HepG2 (cell line): ENCODE measurements around the gene AUP1.

Source experiments
- EED ChIP-seq: sonication (generic); formaldehyde crosslinking; IDR thresholded peaks from 2 replicates; pipeline ENCODE4 v1.5.0; 2020; ENCODE audit warnings: mild to moderate bottlenecking, missing genetic modification reagents
- HDAC1 ChIP-seq: sonication (generic); formaldehyde crosslinking; IDR thresholded peaks from 2 replicates; pipeline ENCODE4 v1.5.1; 2020; ENCODE audit warnings: mild to moderate bottlenecking, missing genetic modification reagents
- NR2C2 ChIP-seq: sonication (generic); formaldehyde crosslinking; IDR thresholded peaks from 2 replicates; pipeline ENCODE4 v1.4.0; 2020; ENCODE audit warnings: missing genetic modification reagents, mild to moderate bottlenecking, moderate library complexity, borderline replicate concordance
- POLR2A ChIP-seq, 2 experiments: IDR thresholded peaks; 2 replicates each; pipeline ENCODE4 v1.6.1; 2011; ENCODE audit warnings: low read depth in 2 of 2, low read length in 2 of 2, mild to moderate bottlenecking in 1 of 2, moderate library complexity in 1 of 2; ENCODE audit not compliant: insufficient read depth in 1 of 2
- POLR2AphosphoS5 ChIP-seq: IDR thresholded peaks from 2 replicates; pipeline ENCODE4 v1.6.1; 2012; ENCODE audit warnings: low read depth, low read length
- PRDM15 ChIP-seq: sonication (generic); formaldehyde crosslinking; IDR thresholded peaks from 2 replicates; pipeline ENCODE4 v1.4.0; 2020; ENCODE audit warnings: missing genetic modification reagents
- REST ChIP-seq, 2 experiments: IDR thresholded peaks; 2 replicates each; pipeline ENCODE4 v1.6.1; 2011 to 2012; ENCODE audit warnings: low read length in 2 of 2, borderline replicate concordance in 1 of 2, low read depth in 1 of 2, mild to moderate bottlenecking in 1 of 2, moderate library complexity in 1 of 2
- SRF ChIP-seq: IDR thresholded peaks from 2 replicates; pipeline ENCODE4 v1.6.1; 2011; ENCODE audit warnings: mild to moderate bottlenecking, low read depth, low read length, moderate library complexity
- THAP11 ChIP-seq: IDR thresholded peaks from 2 replicates; pipeline ENCODE4 v1.6.1; 2016; ENCODE audit warnings: missing biosample characterization, missing genetic modification reagents
- YEATS2 ChIP-seq: sonication (generic); formaldehyde crosslinking; IDR thresholded peaks from 2 replicates; pipeline ENCODE4 v1.4.0; 2020; ENCODE audit warnings: missing genetic modification reagents, borderline replicate concordance
- ZNF839 ChIP-seq: sonication (generic); formaldehyde crosslinking; IDR thresholded peaks from 2 replicates; pipeline ENCODE4 v1.4.0; 2020; ENCODE audit warnings: missing genetic modification reagents, mild to moderate bottlenecking, borderline replicate concordance
- TF ChIP-seq, protein P1 (sequence below): sonication (generic); formaldehyde crosslinking; IDR thresholded peaks from 2 replicates; pipeline ENCODE4 v1.4.0; 2020; ENCODE audit warnings: missing genetic modification reagents, borderline replicate concordance
- TF ChIP-seq, protein P2 (sequence below): sonication (generic); formaldehyde crosslinking; IDR thresholded peaks from 2 replicates; pipeline ENCODE4 v1.5.0; 2020; ENCODE audit warnings: mild to moderate bottlenecking, missing genetic modification reagents, moderate library complexity

DNA sequence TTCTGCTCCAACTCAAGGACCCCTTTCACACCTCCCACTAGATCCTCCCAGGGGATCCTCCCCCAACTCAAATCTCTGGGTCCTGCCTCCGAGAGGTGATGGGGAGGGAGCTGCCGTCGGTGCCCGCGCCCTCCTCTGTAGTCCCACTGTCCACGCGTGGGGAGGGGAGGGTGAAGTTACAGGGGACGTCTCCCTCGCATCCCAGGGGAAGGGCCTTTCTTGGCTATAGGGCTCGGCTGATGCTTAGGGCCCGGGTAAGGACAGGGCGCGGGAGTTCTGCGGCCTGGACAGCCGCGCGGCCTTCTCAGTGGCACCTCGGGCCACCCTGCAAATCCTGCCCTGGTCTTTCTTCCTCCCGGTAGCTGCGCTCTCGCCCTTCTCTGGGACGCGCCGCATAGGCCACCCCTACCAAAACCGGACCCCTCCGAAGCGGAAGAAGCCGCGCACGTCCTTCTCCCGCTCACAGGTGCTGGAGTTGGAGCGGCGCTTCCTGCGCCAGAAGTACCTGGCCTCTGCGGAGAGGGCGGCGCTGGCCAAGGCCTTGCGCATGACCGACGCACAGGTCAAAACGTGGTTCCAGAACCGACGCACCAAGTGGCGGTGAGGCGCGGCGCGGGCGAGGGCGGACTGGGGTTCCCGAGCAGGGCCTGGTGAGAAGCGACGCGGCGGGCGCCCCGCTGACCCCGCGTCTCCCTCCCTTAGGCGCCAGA is 14.1 kb downstream of the AUP1 start:
- no peak for TF ChIP-seq THAP11 (CRISPR knock-in tag)
- no peak for TF ChIP-seq ZNF839
- no peak for TF ChIP-seq POLR2A (IDR thresholded peaks at IDR 0.05; ENCODE audit: insufficient read depth in 1 of 2, low read depth in 2 of 2, low read length in 2 of 2)
- TF ChIP-seq, protein P1, sequence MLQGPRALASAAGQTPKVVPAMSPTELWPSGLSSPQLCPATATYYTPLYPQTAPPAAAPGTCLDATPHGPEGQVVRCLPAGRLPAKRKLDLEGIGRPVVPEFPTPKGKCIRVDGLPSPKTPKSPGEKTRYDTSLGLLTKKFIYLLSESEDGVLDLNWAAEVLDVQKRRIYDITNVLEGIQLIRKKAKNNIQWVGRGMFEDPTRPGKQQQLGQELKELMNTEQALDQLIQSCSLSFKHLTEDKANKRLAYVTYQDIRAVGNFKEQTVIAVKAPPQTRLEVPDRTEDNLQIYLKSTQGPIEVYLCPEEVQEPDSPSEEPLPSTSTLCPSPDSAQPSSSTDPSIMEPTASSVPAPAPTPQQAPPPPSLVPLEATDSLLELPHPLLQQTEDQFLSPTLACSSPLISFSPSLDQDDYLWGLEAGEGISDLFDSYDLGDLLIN (CRISPR knock-in tag) = no peak
- TF ChIP-seq EED (CRISPR knock-in tag) = no peak
- no peak for TF ChIP-seq PRDM15
- no peak for TF ChIP-seq HDAC1 (CRISPR knock-in tag)
- no peak for TF ChIP-seq SRF
- TF ChIP-seq REST (IDR thresholded peaks at IDR 0.05; ENCODE audit: borderline replicate concordance in 1 of 2, low read depth in 1 of 2, low read length in 2 of 2) = no peak
- no peak for TF ChIP-seq POLR2AphosphoS5
- TF ChIP-seq, protein P2, sequence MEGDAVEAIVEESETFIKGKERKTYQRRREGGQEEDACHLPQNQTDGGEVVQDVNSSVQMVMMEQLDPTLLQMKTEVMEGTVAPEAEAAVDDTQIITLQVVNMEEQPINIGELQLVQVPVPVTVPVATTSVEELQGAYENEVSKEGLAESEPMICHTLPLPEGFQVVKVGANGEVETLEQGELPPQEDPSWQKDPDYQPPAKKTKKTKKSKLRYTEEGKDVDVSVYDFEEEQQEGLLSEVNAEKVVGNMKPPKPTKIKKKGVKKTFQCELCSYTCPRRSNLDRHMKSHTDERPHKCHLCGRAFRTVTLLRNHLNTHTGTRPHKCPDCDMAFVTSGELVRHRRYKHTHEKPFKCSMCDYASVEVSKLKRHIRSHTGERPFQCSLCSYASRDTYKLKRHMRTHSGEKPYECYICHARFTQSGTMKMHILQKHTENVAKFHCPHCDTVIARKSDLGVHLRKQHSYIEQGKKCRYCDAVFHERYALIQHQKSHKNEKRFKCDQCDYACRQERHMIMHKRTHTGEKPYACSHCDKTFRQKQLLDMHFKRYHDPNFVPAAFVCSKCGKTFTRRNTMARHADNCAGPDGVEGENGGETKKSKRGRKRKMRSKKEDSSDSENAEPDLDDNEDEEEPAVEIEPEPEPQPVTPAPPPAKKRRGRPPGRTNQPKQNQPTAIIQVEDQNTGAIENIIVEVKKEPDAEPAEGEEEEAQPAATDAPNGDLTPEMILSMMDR = no peak
- TF ChIP-seq YEATS2 (CRISPR knock-in tag) = no peak
- TF ChIP-seq NR2C2 (CRISPR knock-in tag) = no peak
